Breast epithelium (tissue), 3 donors: ENCODE results near the gene DDIT4.

Source experiments
- POLR2AphosphoS5 ChIP-seq, 3 donors: sonication (generic); formaldehyde crosslinking; IDR thresholded peaks; one replicate each; pipeline ENCODE4 v1.6.1; 2017; ENCODE audit warnings: antibody characterized with exemption in 3 of 3
- TF ChIP-seq, protein P1 (sequence below), 3 donors: fragments of 450-650 bp; IDR thresholded peaks; one replicate each; pipeline ENCODE4 v1.5.1; 2016 to 2017; ENCODE audit warnings: antibody characterized with exemption in 3 of 3, mild to moderate bottlenecking in 3 of 3, moderate library complexity in 3 of 3

DNA sequence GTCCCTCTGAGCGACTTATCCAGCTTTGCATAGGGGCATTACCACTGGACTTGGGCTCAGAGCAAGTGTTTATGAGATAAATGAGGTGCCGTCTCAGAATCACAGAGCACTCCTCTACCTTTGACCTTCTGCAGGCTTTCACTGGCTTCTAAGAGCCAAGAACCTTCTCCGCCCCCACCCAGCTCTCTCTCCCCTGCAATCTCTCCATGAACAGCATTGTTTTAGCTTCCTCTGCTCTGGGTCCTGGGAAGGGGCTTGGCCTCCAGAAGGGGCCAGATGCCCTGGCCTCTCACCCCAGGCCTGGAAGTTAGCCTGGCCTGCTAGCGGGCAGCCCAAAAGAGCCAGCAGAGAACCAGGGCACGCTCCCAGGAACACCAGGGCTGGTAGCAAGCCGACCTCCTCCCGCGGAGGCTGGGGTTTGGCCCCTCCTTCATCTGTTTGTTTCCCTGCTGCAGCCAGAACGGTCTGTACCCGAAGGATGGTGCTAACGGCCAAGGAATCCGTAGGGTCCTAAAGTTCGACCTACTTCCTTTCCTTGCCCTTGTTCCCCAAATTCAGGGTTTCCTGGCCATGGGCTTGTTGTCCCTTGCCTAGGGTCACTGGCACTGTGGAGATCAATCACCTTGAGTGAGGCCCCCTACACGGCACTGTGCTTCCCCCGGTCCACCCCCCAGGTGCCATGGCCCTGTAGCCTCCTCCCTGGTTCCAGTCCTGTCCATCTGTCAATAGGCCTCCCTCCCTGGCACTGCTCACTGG lies 18.7 kb upstream of the DDIT4 start:
- TF ChIP-seq, protein P1, sequence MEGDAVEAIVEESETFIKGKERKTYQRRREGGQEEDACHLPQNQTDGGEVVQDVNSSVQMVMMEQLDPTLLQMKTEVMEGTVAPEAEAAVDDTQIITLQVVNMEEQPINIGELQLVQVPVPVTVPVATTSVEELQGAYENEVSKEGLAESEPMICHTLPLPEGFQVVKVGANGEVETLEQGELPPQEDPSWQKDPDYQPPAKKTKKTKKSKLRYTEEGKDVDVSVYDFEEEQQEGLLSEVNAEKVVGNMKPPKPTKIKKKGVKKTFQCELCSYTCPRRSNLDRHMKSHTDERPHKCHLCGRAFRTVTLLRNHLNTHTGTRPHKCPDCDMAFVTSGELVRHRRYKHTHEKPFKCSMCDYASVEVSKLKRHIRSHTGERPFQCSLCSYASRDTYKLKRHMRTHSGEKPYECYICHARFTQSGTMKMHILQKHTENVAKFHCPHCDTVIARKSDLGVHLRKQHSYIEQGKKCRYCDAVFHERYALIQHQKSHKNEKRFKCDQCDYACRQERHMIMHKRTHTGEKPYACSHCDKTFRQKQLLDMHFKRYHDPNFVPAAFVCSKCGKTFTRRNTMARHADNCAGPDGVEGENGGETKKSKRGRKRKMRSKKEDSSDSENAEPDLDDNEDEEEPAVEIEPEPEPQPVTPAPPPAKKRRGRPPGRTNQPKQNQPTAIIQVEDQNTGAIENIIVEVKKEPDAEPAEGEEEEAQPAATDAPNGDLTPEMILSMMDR (IDR thresholded peaks at IDR 0.05) = no peak
- peak; percentile 82 to 92 (median 91) for TF ChIP-seq POLR2AphosphoS5 (IDR thresholded peaks at IDR 0.05)
